PFSK-1 (cell line): ENCODE measurements around the gene MSL3B.

Experiments used
- POLR2AphosphoS5 ChIP-seq: IDR thresholded peaks from 2 replicates; pipeline ENCODE4 v1.6.1; 2012; ENCODE audit warnings: low read depth, mild to moderate bottlenecking, control low read depth, low read length, moderate library complexity
- TAF1 ChIP-seq: IDR thresholded peaks from 2 replicates; pipeline ENCODE4 v1.6.1; 2012; ENCODE audit warnings: low read length, control low read depth, borderline replicate concordance; ENCODE audit not compliant: insufficient read depth
- TF ChIP-seq, protein P1 (sequence below), 2 experiments: IDR thresholded peaks; 2 replicates each; pipeline versions ENCODE4 v1.6.1 to v1.8.0; 2011 to 2012; ENCODE audit warnings: low read depth in 2 of 2, low read length in 2 of 2, control low read depth in 1 of 2, inconsistent platforms in 1 of 2, mild to moderate bottlenecking in 1 of 2, moderate library complexity in 1 of 2; ENCODE audit not compliant: insufficient read depth in 1 of 2

DNA sequence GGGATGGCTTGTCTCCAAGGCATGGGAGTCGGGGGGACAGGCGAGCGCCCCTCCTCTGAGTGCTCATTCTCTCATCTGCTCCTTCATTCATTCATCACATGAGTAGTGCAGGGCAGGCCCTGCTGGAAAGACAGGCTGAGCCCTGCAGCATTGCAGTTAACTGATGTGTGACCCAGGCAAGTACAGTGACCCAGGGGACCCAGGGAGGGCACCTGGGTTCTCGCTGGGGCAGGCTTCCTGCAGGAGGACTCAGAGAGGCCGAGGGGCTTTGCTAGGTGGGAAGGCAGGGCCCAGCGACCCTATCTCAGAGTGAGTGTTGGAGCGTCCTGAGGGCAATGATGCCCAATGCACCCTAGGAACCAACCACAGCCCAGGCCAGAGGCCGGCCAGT, 44.5 kb downstream of the MSL3B start:
- TF ChIP-seq POLR2AphosphoS5 (no peak), TAF1 (no peak)
- TF ChIP-seq, protein P1, sequence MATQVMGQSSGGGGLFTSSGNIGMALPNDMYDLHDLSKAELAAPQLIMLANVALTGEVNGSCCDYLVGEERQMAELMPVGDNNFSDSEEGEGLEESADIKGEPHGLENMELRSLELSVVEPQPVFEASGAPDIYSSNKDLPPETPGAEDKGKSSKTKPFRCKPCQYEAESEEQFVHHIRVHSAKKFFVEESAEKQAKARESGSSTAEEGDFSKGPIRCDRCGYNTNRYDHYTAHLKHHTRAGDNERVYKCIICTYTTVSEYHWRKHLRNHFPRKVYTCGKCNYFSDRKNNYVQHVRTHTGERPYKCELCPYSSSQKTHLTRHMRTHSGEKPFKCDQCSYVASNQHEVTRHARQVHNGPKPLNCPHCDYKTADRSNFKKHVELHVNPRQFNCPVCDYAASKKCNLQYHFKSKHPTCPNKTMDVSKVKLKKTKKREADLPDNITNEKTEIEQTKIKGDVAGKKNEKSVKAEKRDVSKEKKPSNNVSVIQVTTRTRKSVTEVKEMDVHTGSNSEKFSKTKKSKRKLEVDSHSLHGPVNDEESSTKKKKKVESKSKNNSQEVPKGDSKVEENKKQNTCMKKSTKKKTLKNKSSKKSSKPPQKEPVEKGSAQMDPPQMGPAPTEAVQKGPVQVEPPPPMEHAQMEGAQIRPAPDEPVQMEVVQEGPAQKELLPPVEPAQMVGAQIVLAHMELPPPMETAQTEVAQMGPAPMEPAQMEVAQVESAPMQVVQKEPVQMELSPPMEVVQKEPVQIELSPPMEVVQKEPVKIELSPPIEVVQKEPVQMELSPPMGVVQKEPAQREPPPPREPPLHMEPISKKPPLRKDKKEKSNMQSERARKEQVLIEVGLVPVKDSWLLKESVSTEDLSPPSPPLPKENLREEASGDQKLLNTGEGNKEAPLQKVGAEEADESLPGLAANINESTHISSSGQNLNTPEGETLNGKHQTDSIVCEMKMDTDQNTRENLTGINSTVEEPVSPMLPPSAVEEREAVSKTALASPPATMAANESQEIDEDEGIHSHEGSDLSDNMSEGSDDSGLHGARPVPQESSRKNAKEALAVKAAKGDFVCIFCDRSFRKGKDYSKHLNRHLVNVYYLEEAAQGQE (IDR thresholded peaks at IDR 0.05; ENCODE audit: insufficient read depth in 1 of 2, low read depth in 2 of 2, low read length in 2 of 2): no peak
